Brain microvascular endothelial cell (primary cell): Measurements from ENCODE around the gene GPRC6A.

Experiments used
- DNase-seq: peaks from one replicate; pipeline ENCODE4 v3.0.0-alpha.2; 2020
- H3K27ac ChIP-seq: fragments of 250-450 bp; sonication (Bioruptor Pico); 2 replicates; pipeline ENCODE4 v1.5.1; 2020; ENCODE audit warnings: mild to moderate bottlenecking, moderate library complexity
- H3K27me3 ChIP-seq: fragments of 250-450 bp; sonication (Bioruptor Pico); replicated peaks from 2 replicates; pipeline ENCODE4 v1.5.1; 2020; ENCODE audit warnings: mild to moderate bottlenecking
- H3K36me3 ChIP-seq: fragments of 250-450 bp; sonication (Bioruptor Pico); replicated peaks from 2 replicates; pipeline ENCODE4 v1.5.1; 2020; ENCODE audit warnings: mild to moderate bottlenecking
- H3K4me3 ChIP-seq: 2 replicates; pipeline ENCODE4 v1.5.1; 2011; ENCODE audit warnings: low read depth, mild to moderate bottlenecking, control low read depth, low read length, moderate library complexity
- in situ Hi-C: cut with HindIII; loops from 2 replicates; pipeline ENCODE4 v1.10.0; 2017; ENCODE audit warnings: low sequenced_read_pairs, low pct_ligation_motif_present
- TF ChIP-seq, protein P1 (sequence below): IDR thresholded peaks from 2 replicates; pipeline ENCODE4 v1.5.1; 2011; ENCODE audit warnings: low read depth, mild to moderate bottlenecking, moderate library complexity, low read length, control low read depth, inconsistent platforms; ENCODE audit errors: missing control alignments

GPRC6A gene

GRCh38 chr6:116799945-116800344 is 28.9 kb downstream of the GPRC6A start:
- Histone ChIP-seq H3K4me3 (no peak overlapping the region), H3K27ac (no peak overlapping the region), H3K36me3 (no peaks in the 10 kb centered on the region), H3K27me3 (no peaks in the 10 kb centered on the region)
- no peak for DNase-seq
- TF ChIP-seq, protein P1, sequence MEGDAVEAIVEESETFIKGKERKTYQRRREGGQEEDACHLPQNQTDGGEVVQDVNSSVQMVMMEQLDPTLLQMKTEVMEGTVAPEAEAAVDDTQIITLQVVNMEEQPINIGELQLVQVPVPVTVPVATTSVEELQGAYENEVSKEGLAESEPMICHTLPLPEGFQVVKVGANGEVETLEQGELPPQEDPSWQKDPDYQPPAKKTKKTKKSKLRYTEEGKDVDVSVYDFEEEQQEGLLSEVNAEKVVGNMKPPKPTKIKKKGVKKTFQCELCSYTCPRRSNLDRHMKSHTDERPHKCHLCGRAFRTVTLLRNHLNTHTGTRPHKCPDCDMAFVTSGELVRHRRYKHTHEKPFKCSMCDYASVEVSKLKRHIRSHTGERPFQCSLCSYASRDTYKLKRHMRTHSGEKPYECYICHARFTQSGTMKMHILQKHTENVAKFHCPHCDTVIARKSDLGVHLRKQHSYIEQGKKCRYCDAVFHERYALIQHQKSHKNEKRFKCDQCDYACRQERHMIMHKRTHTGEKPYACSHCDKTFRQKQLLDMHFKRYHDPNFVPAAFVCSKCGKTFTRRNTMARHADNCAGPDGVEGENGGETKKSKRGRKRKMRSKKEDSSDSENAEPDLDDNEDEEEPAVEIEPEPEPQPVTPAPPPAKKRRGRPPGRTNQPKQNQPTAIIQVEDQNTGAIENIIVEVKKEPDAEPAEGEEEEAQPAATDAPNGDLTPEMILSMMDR, result no peak
- in situ Hi-C loops, result no loop called here

GRCh38 chr6:116797585-116797984 is 31.3 kb downstream of the GPRC6A start:
- no peak for DNase-seq
- no peaks in the 10 kb centered on the region for H3K27me3 ChIP-seq
- H3K36me3 ChIP-seq, result no peaks in the 10 kb centered on the region
- H3K27ac ChIP-seq, result no peak overlapping the region
- TF ChIP-seq, protein P1, result no peak
- in situ Hi-C loops, result no loop called here
- no peak overlapping the region for H3K4me3 ChIP-seq

- H3K4me3 ChIP-seq, result no peak overlapping the region
- TF ChIP-seq, protein P1, result no peak
- in situ Hi-C loops, result no loop called here
- no peak overlapping the region for H3K27ac ChIP-seq
- H3K36me3 ChIP-seq, result no peaks in the 10 kb centered on the region
- DNase-seq, result no peak
- no peaks in the 10 kb centered on the region for H3K27me3 ChIP-seq
These were observed 35.7 kb downstream of the GPRC6A start for GRCh38 chr6:116793224-116793623.

- TF ChIP-seq, protein P1, result no peak
- DNase-seq, result no peak
- H3K4me3 ChIP-seq, result no peak overlapping the region
- in situ Hi-C loops, result no loop called here
- no peaks in the 10 kb centered on the region for H3K27me3 ChIP-seq
- no peaks in the 10 kb centered on the region for H3K36me3 ChIP-seq
- H3K27ac ChIP-seq, result no peak overlapping the region
These were observed 45.0 kb downstream of the GPRC6A start for GRCh38 chr6:116783852-116784251.

- H3K27me3 ChIP-seq, result no peaks in the 10 kb centered on the region
- TF ChIP-seq, protein P1, result no peak
- no peak overlapping the region for H3K4me3 ChIP-seq
- H3K36me3 ChIP-seq, result no peaks in the 10 kb centered on the region
- no peak for DNase-seq
- in situ Hi-C loops, result no loop called here
- no peak overlapping the region for H3K27ac ChIP-seq
These were observed 49.2 kb downstream of the GPRC6A start for GRCh38 chr6:116779573-116780164.

DNA sequence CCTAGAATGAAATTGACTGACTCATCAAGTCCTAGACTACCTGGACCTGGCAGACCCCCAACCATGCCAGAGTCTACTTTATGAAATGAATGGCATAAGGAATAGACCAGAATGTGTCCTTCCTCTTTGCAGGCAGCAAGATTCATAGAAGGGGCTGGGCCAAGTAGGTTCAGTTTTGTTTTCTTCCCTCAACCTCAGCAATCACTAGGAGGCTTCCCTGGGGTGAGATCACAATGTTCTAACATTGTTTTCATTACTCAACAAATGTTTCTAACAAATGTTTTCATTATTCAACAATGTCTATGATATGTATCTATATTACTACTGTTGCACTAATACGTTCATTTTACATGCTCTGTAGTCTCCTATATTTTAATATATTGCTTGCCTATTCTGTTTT is 55.0 kb downstream of the GPRC6A start:
- no peaks in the 10 kb centered on the region for H3K36me3 ChIP-seq
- no peak overlapping the region for H3K27ac ChIP-seq

More for the DNA sequence above, 55.0 kb downstream of the GPRC6A start:
- no peaks in the 10 kb centered on the region for H3K27me3 ChIP-seq
- peak; percentile 17 for DNase-seq
- H3K4me3 ChIP-seq, result no peak overlapping the region
- in situ Hi-C loops, result no loop called here
- TF ChIP-seq, protein P1, result no peak
